Measurements from ENCODE around the gene MRPL43.

DNA sequence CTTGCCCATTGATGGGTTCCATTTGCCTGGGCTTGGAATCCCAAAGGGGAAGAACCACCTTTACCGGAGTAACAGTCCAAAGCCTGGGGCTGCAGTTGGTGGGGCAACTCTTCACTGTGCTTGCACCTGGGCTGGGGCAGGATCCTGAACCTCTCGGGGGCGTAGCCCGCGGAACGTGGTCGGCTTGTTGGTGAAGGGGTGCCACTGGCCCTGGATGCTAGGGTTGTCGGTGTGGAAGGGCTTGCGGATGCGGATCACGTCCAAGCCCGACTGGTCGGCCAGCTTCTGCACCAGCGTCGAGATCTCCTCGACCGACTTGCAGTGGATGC is 710 bp downstream of the MRPL43 start:
- TF ChIP-seq, protein P1, sequence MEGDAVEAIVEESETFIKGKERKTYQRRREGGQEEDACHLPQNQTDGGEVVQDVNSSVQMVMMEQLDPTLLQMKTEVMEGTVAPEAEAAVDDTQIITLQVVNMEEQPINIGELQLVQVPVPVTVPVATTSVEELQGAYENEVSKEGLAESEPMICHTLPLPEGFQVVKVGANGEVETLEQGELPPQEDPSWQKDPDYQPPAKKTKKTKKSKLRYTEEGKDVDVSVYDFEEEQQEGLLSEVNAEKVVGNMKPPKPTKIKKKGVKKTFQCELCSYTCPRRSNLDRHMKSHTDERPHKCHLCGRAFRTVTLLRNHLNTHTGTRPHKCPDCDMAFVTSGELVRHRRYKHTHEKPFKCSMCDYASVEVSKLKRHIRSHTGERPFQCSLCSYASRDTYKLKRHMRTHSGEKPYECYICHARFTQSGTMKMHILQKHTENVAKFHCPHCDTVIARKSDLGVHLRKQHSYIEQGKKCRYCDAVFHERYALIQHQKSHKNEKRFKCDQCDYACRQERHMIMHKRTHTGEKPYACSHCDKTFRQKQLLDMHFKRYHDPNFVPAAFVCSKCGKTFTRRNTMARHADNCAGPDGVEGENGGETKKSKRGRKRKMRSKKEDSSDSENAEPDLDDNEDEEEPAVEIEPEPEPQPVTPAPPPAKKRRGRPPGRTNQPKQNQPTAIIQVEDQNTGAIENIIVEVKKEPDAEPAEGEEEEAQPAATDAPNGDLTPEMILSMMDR (IDR thresholded peaks at IDR 0.05): no peak
- TF ChIP-seq POLR2A (IDR thresholded peaks at IDR 0.05): no peak

Data from adrenal gland (tissue), 5 donors.